SK-N-SH (cell line): Measurements from ENCODE around the gene NNAT. TPM values are rescaled to one million over a fixed set of nuclear protein-coding genes. Genes with fewer than 3 reads are reported as not detected.

Source experiments
- CTCF ChIA-PET: fragments of 300-600, 350-600 bp; formaldehyde crosslinking; extraction: SDS; loops from one replicate; lab custom pipeline; 2021; lab: Yijun Ruan, JAX
- POLR2A ChIA-PET: fragments of 350-600 bp; sonication (Branson Sonifier 250); formaldehyde crosslinking; extraction: SDS; loops from one replicate; lab custom pipeline; 2020; ENCODE audit warnings: antibody characterized with exemption, inconsistent platforms; lab: Yijun Ruan, JAX
- DNase-seq: peaks from one replicate; pipeline ENCODE4 v3.0.0; 2012
- H2AFZ ChIP-seq: fragments of 200-600 bp; sonication (generic); 2 replicates; pipeline ENCODE4 v1.8.1; 2016; ENCODE audit warnings: antibody characterized with exemption, mild to moderate bottlenecking, low read depth
- H3F3A ChIP-seq: fragments of 200-600 bp; sonication (generic); replicated peaks from 2 replicates; pipeline ENCODE3; 2016; ENCODE audit warnings: antibody characterized with exemption, mild to moderate bottlenecking; ENCODE audit not compliant: insufficient read depth
- H3K27ac ChIP-seq, 2 experiments: fragments of 200-500 bp in 1 of 2; fragments of 200-600 bp in 1 of 2; sonication (Bioruptor generic) in 1 of 2; sonication (generic), shearing (Covaris generic) in 1 of 2; 2 replicates each; pipeline versions ENCODE4 v1.5.1 to v1.6.1; 2014 to 2016; ENCODE audit warnings: low read depth in 2 of 2, inconsistent platforms in 1 of 2, low read length in 1 of 2, mild to moderate bottlenecking in 1 of 2, mixed read lengths in 1 of 2
- H3K27me3 ChIP-seq: fragments of 200-600 bp; sonication (generic), shearing (Covaris generic); 2 replicates; pipeline ENCODE4 v1.6.1; 2016; ENCODE audit warnings: mixed run types; ENCODE audit not compliant: insufficient read depth
- H3K36me3 ChIP-seq, 2 experiments: fragments of 200-500 bp in 1 of 2; fragments of 200-600 bp in 1 of 2; sonication (Bioruptor generic) in 1 of 2; sonication (generic) in 1 of 2; replicated peaks in 1 of 2; 2 replicates each; pipeline versions ENCODE3 to v1.5.1; 2014 to 2016; ENCODE audit warnings: low read length in 1 of 2, mild to moderate bottlenecking in 1 of 2; ENCODE audit not compliant: insufficient read depth in 2 of 2, control insufficient read depth in 1 of 2
- H3K4me1 ChIP-seq, 2 experiments: fragments of 200-500 bp in 1 of 2; fragments of 200-600 bp in 1 of 2; sonication (Bioruptor generic) in 1 of 2; sonication (generic), shearing (Covaris generic) in 1 of 2; 2 replicates each; pipeline versions ENCODE4 v1.5.1 to v1.6.1; 2014 to 2016; ENCODE audit warnings: low read depth in 1 of 2, low read length in 1 of 2, mixed run types in 1 of 2; ENCODE audit not compliant: insufficient read depth in 2 of 2, control insufficient read depth in 1 of 2
- H3K4me2 ChIP-seq: fragments of 200-600 bp; sonication (generic), shearing (Covaris generic); 2 replicates; pipeline ENCODE4 v1.6.1; 2017; ENCODE audit warnings: mixed run types
- H3K4me3 ChIP-seq, 2 experiments: fragments of 200-500 bp in 1 of 2; fragments of 200-600 bp in 1 of 2; sonication (Bioruptor generic) in 1 of 2; sonication (generic), shearing (Covaris generic) in 1 of 2; 2 replicates each; pipeline versions ENCODE4 v1.5.1 to v1.8.1; 2014 to 2016; ENCODE audit warnings: low read depth in 2 of 2, inconsistent platforms in 1 of 2, low read length in 1 of 2, mild to moderate bottlenecking in 1 of 2, mixed read lengths in 1 of 2, moderate library complexity in 1 of 2
- H3K79me2 ChIP-seq: fragments of 200-600 bp; sonication (generic); 2 replicates; pipeline ENCODE4 v1.8.1; 2017; ENCODE audit warnings: mild to moderate bottlenecking; ENCODE audit not compliant: insufficient read depth
- H3K9ac ChIP-seq: fragments of 200-600 bp; sonication (generic); 2 replicates; pipeline ENCODE4 v1.6.1; 2017; ENCODE audit warnings: mixed run types
- H3K9me2 ChIP-seq: fragments of 200-600 bp; sonication (generic); 2 replicates; pipeline ENCODE4 v1.6.1; 2017; ENCODE audit warnings: mixed run types
- H3K9me3 ChIP-seq: fragments of 200-600 bp; sonication (generic); 2 replicates; pipeline ENCODE4 v1.6.1; 2017; ENCODE audit warnings: mixed run types, mild to moderate bottlenecking, moderate library complexity
- H4K20me1 ChIP-seq: fragments of 200-600 bp; sonication (generic); 2 replicates; pipeline ENCODE4 v1.6.1; 2017; ENCODE audit warnings: mild to moderate bottlenecking, mixed run types; ENCODE audit not compliant: insufficient read depth
- CHD2 ChIP-seq: fragments of 150-350 bp; IDR thresholded peaks from 2 replicates; pipeline ENCODE4 v1.6.1; 2018; ENCODE audit warnings: low read length; ENCODE audit not compliant: partially characterized antibody
- CTCF ChIP-seq: fragments of 200-600 bp; sonication (generic); IDR thresholded peaks from 2 replicates; pipeline ENCODE4 v1.6.1; 2017; ENCODE audit warnings: antibody characterized with exemption, mild to moderate bottlenecking, moderate library complexity
- ELF1 ChIP-seq: IDR thresholded peaks from 2 replicates; pipeline ENCODE4 v1.4.0; 2012
- FOSL2 ChIP-seq: IDR thresholded peaks from 2 replicates; pipeline ENCODE4 v1.4.0; 2012; ENCODE audit warnings: low read depth, mild to moderate bottlenecking, moderate library complexity, borderline replicate concordance
- FOXJ3 ChIP-seq: sonication (generic); formaldehyde crosslinking; IDR thresholded peaks from 2 replicates; pipeline ENCODE4 v1.5.1; 2020; ENCODE audit warnings: mild to moderate bottlenecking, missing genetic modification reagents
- MEF2A ChIP-seq: IDR thresholded peaks from 2 replicates; pipeline ENCODE4 v1.4.0; 2012; ENCODE audit warnings: low read depth, borderline replicate concordance
- MXI1 ChIP-seq: IDR thresholded peaks from 2 replicates; pipeline ENCODE4 v1.6.1; 2012; ENCODE audit warnings: mild to moderate bottlenecking, low read depth, low read length, improper control_type of control experiment
- NFIC ChIP-seq: IDR thresholded peaks from 2 replicates; pipeline ENCODE4 v1.4.0; 2012; ENCODE audit warnings: borderline replicate concordance
- NRF1 ChIP-seq: IDR thresholded peaks from 2 replicates; pipeline ENCODE4 v1.6.1; 2012; ENCODE audit warnings: low read depth, mild to moderate bottlenecking, low read length
- PBX3 ChIP-seq: IDR thresholded peaks from 2 replicates; pipeline ENCODE4; 2012
- RCOR1 ChIP-seq: fragments of 150-350 bp; IDR thresholded peaks from 2 replicates; pipeline ENCODE4 v1.6.1; 2017; ENCODE audit warnings: antibody characterized with exemption, low read length
- RXRA ChIP-seq: IDR thresholded peaks from 2 replicates; pipeline ENCODE4 v1.4.0; 2012; ENCODE audit warnings: low read depth, mild to moderate bottlenecking, borderline replicate concordance
- TAF1 ChIP-seq: IDR thresholded peaks from 2 replicates; pipeline ENCODE4 v1.6.1; 2012; ENCODE audit warnings: low read depth, mild to moderate bottlenecking, low read length, moderate library complexity, borderline replicate concordance
- TCF12 ChIP-seq: IDR thresholded peaks from 2 replicates; pipeline ENCODE4 v1.4.0; 2012
- YY1 ChIP-seq: IDR thresholded peaks from 2 replicates; pipeline ENCODE4 v1.4.0; 2012; ENCODE audit warnings: low read depth, mild to moderate bottlenecking
- ZBTB33 ChIP-seq: IDR thresholded peaks from 2 replicates; pipeline ENCODE4 v1.4.0; 2012; ENCODE audit warnings: low read depth, borderline replicate concordance
- WGBS: methylation state at CpG from one replicate; pipeline ENCODE4 v1.1.6; 2017; ENCODE audit warnings: low lambda C conversion rate; 5-methylcytosine and 5-hydroxymethylcytosine counted together
- polyA plus RNA-seq, 3 experiments: library from polyadenylated mRNA; depleted of rRNA; stranded (reverse); fragments of >200 nt; gene quantifications; 2 replicates each; pipeline ENCODE4 v1.2.3, GENCODE V29; 2012
- TF ChIP-seq, protein P1 (sequence below): fragments of 150-350 bp; IDR thresholded peaks from 2 replicates; pipeline ENCODE4 v1.6.1; 2017; ENCODE audit warnings: antibody characterized with exemption, low read length, low read depth, borderline replicate concordance
- TF ChIP-seq, protein P2 (sequence below): IDR thresholded peaks from 2 replicates; pipeline ENCODE4 v1.4.0; 2012; ENCODE audit warnings: low read depth, borderline replicate concordance

NNAT gene
- polyA plus RNA-seq, 1 of the 3 experiments (the other 2 are of a cell fraction) = 6.7 TPM

DNA sequence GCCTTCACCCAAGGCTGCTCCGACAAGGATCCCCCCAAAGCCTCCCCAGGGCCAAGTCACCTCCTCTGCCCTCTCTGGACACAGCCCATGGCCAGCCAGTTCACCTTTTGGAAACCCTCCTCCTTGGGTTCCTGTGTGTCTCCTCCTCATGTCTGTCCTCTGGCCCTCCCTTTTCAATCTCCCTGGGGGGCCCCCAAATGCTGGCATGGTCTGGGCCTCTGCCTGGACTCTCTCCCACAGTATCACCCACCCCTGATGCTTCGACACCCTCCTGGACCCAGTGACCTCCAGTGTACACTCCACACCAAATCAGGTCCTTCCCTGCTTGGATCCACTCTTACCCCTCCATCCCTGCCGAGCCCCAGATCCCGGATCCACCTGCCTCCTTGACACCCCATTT is 46.7 kb upstream of the NNAT start (continued):
- TF ChIP-seq CHD2 = no peak
- no peak for TF ChIP-seq NFIC
- no peak for TF ChIP-seq MEF2A

GRCh38 chr20:37475252-37475651 is 45.8 kb upstream of the NNAT start:
- POLR2A ChIA-PET = no interaction called here
- H4K20me1 ChIP-seq = no peaks in the 10 kb centered on the region
- H3K4me3 ChIP-seq = no peak overlapping the region
- no peak for DNase-seq
- TF ChIP-seq RXRA (no peak), NRF1 (no peak), TCF12 (no peak), CTCF (no peak), FOXJ3 (CRISPR knock-in tag) (no peak), ELF1 (no peak), MXI1 (no peak)
- TF ChIP-seq, protein P1, sequence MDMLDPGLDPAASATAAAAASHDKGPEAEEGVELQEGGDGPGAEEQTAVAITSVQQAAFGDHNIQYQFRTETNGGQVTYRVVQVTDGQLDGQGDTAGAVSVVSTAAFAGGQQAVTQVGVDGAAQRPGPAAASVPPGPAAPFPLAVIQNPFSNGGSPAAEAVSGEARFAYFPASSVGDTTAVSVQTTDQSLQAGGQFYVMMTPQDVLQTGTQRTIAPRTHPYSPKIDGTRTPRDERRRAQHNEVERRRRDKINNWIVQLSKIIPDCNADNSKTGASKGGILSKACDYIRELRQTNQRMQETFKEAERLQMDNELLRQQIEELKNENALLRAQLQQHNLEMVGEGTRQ = no peak
- peaks cover 28% of the 10 kb centered on the region; the same call in 1 of the 2 replicates for H3K27me3 ChIP-seq
- H3K36me3 ChIP-seq = no peaks in the 10 kb centered on the region
- H2AFZ ChIP-seq = no peak overlapping the region
- CTCF ChIA-PET = no interaction called here
- no peak overlapping the region for H3K4me2 ChIP-seq
- H3K27ac ChIP-seq = no peak overlapping the region
- H3K9ac ChIP-seq = no peak overlapping the region
- H3F3A ChIP-seq = no peaks in the 10 kb centered on the region
- H3K79me2 ChIP-seq = no peaks in the 10 kb centered on the region
- peaks cover 0 to 3% of the 10 kb centered on the region in 2 experiments; a peak in 1 of 4 replicates for H3K4me1 ChIP-seq
- 39% methylated on average over 5 of the region's 5 CpGs for WGBS
- H3K9me3 ChIP-seq = no peaks in the 10 kb centered on the region
- no peaks in the 10 kb centered on the region for H3K9me2 ChIP-seq

DNA sequence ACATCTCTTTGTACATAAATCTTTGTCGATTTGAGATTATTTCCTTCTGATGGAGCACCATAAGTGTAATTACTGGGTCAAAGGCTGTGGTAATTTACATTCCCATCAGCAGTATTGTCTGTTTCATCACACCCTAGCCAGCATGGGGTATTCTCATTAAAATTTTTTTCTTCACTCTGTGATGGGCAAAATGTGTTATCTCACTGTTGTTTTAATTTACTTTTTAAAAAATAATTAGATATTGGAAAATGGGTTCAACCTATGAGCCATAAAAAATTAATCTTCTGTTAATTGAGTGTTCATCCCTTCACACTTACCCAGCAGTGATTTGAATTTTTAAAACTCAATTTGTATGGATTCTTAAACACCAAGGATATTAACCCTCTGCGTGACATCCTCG is 44.0 kb upstream of the NNAT start:
- Histone ChIP-seq H4K20me1 (no peaks in the 10 kb centered on the region), H3K9me2 (no peaks in the 10 kb centered on the region), H3K9ac (no peak overlapping the region), H3K27ac (no peak overlapping the region), H3K4me1 (peaks cover 0 to 3% of the 10 kb centered on the region in 2 experiments; a peak in 1 of 4 replicates), H3K4me2 (no peak overlapping the region), H3K27me3 (peaks cover 28% of the 10 kb centered on the region; the same call in 1 of the 2 replicates), H2AFZ (no peak overlapping the region), H3K9me3 (no peaks in the 10 kb centered on the region), H3K4me3 (no peak overlapping the region), H3K79me2 (no peaks in the 10 kb centered on the region), H3K36me3 (no peaks in the 10 kb centered on the region), H3F3A (no peaks in the 10 kb centered on the region)
- ChIA-PET CTCF (interaction anchor here (1.1 kb wide), 1 partner anchor 13 kb away, joined by 3 read pairs; no protein-coding TSS in a partner anchor), POLR2A (no interaction called here)
- no peak for DNase-seq
- 29% methylated on average over 3 of the region's 3 CpGs for WGBS
- TF ChIP-seq CTCF = no peak
- TF ChIP-seq RCOR1 = no peak
- TF ChIP-seq ZBTB33 = no peak
- TF ChIP-seq, protein P2, sequence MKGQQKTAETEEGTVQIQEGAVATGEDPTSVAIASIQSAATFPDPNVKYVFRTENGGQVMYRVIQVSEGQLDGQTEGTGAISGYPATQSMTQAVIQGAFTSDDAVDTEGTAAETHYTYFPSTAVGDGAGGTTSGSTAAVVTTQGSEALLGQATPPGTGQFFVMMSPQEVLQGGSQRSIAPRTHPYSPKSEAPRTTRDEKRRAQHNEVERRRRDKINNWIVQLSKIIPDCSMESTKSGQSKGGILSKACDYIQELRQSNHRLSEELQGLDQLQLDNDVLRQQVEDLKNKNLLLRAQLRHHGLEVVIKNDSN = no peak
- no peak for TF ChIP-seq FOSL2
- TF ChIP-seq YY1 = no peak
- TF ChIP-seq PBX3 = no peak
- TF ChIP-seq CHD2 = no peak
- TF ChIP-seq TAF1 = no peak
